Gastrocnemius medialis (tissue), 4 donors: Measurements from ENCODE around the gene PAEP. TPM values are rescaled to one million over a fixed set of nuclear protein-coding genes. Genes with fewer than 3 reads are reported as not detected.

Experiments used
- ATAC-seq, 2 donors: fragments of 150-250 bp; one replicate each; pipeline ENCODE4 v1.9.1; 2016
- DNase-seq, 2 donors: peaks; one replicate each; pipeline ENCODE4 v3.0.0-alpha.2; 2019
- H3K27ac ChIP-seq, 4 donors: fragments of 200-600 bp; sonication (generic); 1 replicate in 1 of 4; 2 replicates in 3 of 4; pipeline ENCODE4 v1.5.1; 2016 to 2018; ENCODE audit warnings: mild to moderate bottlenecking in 2 of 4, moderate library complexity in 1 of 4
- H3K27me3 ChIP-seq, 3 donors: fragments of 200-600 bp; sonication (generic) in 2 of 3; 1 replicate in 1 of 3; 2 replicates in 2 of 3; pipeline versions ENCODE4 v1.5.1 to v1.6.0; 2016 to 2019; ENCODE audit warnings: mild to moderate bottlenecking in 1 of 3, moderate library complexity in 1 of 3
- H3K36me3 ChIP-seq, 2 donors: fragments of 200-600 bp; sonication (generic) in 1 of 2; one replicate each; pipeline ENCODE4 v1.5.1; 2017 to 2018
- H3K4me1 ChIP-seq, 2 donors: fragments of 200-600 bp; sonication (generic) in 1 of 2; one replicate each; pipeline ENCODE4 v1.5.1; 2016 to 2017; ENCODE audit warnings: mild to moderate bottlenecking in 2 of 2
- H3K4me3 ChIP-seq, 4 donors: fragments of 200-600 bp; sonication (generic) in 3 of 4; 1 replicate in 1 of 4; 2 replicates in 3 of 4; pipeline ENCODE4 v1.5.1; 2016 to 2019; ENCODE audit warnings: mild to moderate bottlenecking in 2 of 4
- H3K9me3 ChIP-seq, 3 donors: fragments of 200-600 bp; sonication (generic) in 2 of 3; 1 replicate in 1 of 3; 2 replicates in 2 of 3; pipeline ENCODE4 v1.5.1; 2016 to 2019
- CTCF ChIP-seq, 5 experiments: fragments of 450-650 bp in 3 of 5; fragments of 200-600 bp in 2 of 5; sonication (generic) in 2 of 5; IDR thresholded peaks in 4 of 5; conservative IDR thresholded peaks in 1 of 5; 1 replicate in 4 of 5; 2 replicates in 1 of 5; pipeline ENCODE4 v1.5.1; 2016 to 2019; ENCODE audit warnings: antibody characterized with exemption in 5 of 5, mild to moderate bottlenecking in 3 of 5, moderate library complexity in 3 of 5
- POLR2A ChIP-seq, 2 donors: fragments of 450-650 bp; IDR thresholded peaks; one replicate each; pipeline ENCODE4 v1.6.1; 2017; ENCODE audit warnings: antibody characterized with exemption in 2 of 2, mild to moderate bottlenecking in 2 of 2, moderate library complexity in 2 of 2
- in situ Hi-C, 4 donors: fragments of 200-750 bp; cut with MboI; loops; one replicate each; pipeline versions ENCODE4 v1.15.0 to v1.8.0; 2017; ENCODE audit warnings: low sequenced_read_pairs in 4 of 4
- intact Hi-C: fragments of 100-400 bp; cut with DNase I; formaldehyde crosslinking; loops from one replicate; pipeline ENCODE4 v1.15.1; 2023; ENCODE audit warnings: low total_unique reads
- total RNA-seq, 4 donors: library from RNA; depleted of rRNA; stranded (reverse); fragments of >200 nt; gene quantifications; one replicate each; pipeline versions ENCODE4 v1.1.0 to v1.2.3, GENCODE V29; 2016

PAEP gene
- total RNA-seq, 4 donors from 2014 or later: not detected

DNA sequence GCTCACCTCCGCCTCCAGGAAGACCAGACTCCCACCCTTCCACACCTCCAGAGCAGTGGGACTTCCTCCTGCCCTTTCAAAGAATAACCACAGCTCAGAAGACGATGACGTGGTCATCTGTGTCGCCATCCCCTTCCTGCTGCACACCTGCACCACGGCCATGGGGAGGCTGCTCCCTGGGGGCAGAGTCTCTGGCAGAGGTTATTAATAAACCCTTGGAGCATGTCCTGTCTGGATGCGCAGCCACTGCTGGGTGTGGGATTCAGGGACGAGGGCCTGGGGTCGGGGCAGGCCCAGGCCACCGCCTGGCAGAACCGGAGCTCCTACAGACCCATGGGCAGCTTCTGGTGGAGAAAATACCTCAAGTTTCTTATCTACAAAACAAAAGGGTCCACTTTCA, 5.0 kb downstream of the PAEP start:
- H3K4me1 ChIP-seq: no peaks in the 10 kb centered on the region
- no peaks in the 10 kb centered on the region for H3K36me3 ChIP-seq
- ATAC-seq (no peak), DNase-seq (no peak)
- peaks cover 0 to 12% (median 9%) of the 10 kb centered on the region in 3 donors for H3K27me3 ChIP-seq
- H3K9me3 ChIP-seq: no peaks in the 10 kb centered on the region
- no peak for TF ChIP-seq CTCF (IDR thresholded peaks at IDR 0.05 in 4 of 5, conservative IDR thresholded peaks at IDR 0.05 in 1 of 5)
- TF ChIP-seq POLR2A (IDR thresholded peaks at IDR 0.05): no peak
- intact Hi-C loops: no loop called here
- no peak overlapping the region for H3K27ac ChIP-seq
- no peak overlapping the region for H3K4me3 ChIP-seq
- in situ Hi-C loops: no loop called here

- DNase-seq (no peak), ATAC-seq (no peak)
- no peak overlapping the region for H3K4me3 ChIP-seq
- H3K4me1 ChIP-seq: no peaks in the 10 kb centered on the region
- intact Hi-C loops (no loop called here), in situ Hi-C loops (no loop called here)
- TF ChIP-seq POLR2A (IDR thresholded peaks at IDR 0.05): no peak
- TF ChIP-seq CTCF (IDR thresholded peaks at IDR 0.05 in 4 of 5, conservative IDR thresholded peaks at IDR 0.05 in 1 of 5): no peak
- no peak overlapping the region for H3K27ac ChIP-seq
- H3K27me3 ChIP-seq: peaks cover 0 to 13% (median 9%) of the 10 kb centered on the region in 3 donors
- H3K36me3 ChIP-seq: no peaks in the 10 kb centered on the region
- no peaks in the 10 kb centered on the region for H3K9me3 ChIP-seq
These were observed 5.8 kb downstream of the PAEP start for GRCh38 chr9:135567311-135567710.

- intact Hi-C loops (no loop called here), in situ Hi-C loops (no loop called here)
- DNase-seq (no peak), ATAC-seq (no peak)
- Histone ChIP-seq H3K4me3 (no peak overlapping the region), H3K27me3 (peaks cover 0 to 14% (median 9%) of the 10 kb centered on the region in 3 donors), H3K27ac (no peak overlapping the region), H3K9me3 (no peaks in the 10 kb centered on the region), H3K36me3 (no peaks in the 10 kb centered on the region), H3K4me1 (no peaks in the 10 kb centered on the region)
- no peak for TF ChIP-seq CTCF (IDR thresholded peaks at IDR 0.05 in 4 of 5, conservative IDR thresholded peaks at IDR 0.05 in 1 of 5)
- no peak for TF ChIP-seq POLR2A (IDR thresholded peaks at IDR 0.05)
These were observed 6.5 kb downstream of the PAEP start for GRCh38 chr9:135568026-135568425.

- in situ Hi-C loops (no loop called here), intact Hi-C loops (no loop called here)
- ATAC-seq (no peak), DNase-seq (no peak)
- Histone ChIP-seq H3K4me3 (no peak overlapping the region), H3K36me3 (no peaks in the 10 kb centered on the region), H3K4me1 (no peaks in the 10 kb centered on the region), H3K27ac (no peak overlapping the region), H3K9me3 (no peaks in the 10 kb centered on the region), H3K27me3 (peaks cover 0 to 13% (median 12%) of the 10 kb centered on the region in 3 donors)
- TF ChIP-seq CTCF (IDR thresholded peaks at IDR 0.05 in 4 of 5, conservative IDR thresholded peaks at IDR 0.05 in 1 of 5) (no peak), POLR2A (IDR thresholded peaks at IDR 0.05) (no peak)
These were observed 8.9 kb downstream of the PAEP start for GRCh38 chr9:135570456-135570855.

DNA sequence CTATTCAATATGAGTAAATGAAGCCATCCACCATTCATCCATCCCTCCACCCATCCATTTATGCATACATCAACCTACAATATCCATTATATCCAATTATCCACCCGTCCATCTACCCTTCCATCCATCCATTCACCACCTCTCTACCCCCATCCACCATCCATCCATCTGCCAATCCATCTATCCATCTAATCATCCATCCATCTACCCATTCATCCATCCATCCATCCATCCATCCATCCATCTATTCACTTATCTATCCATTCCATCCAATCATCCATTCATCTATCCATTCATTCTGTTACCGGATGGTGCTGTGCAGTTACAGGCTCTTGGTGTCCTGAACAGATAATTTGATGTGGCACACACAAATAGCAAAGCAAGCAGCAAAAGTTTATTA, 10.7 kb downstream of the PAEP start:
- intact Hi-C loops: no loop called here
- ATAC-seq: no peak
- H3K36me3 ChIP-seq: no peaks in the 10 kb centered on the region
- DNase-seq: no peak
- peaks cover 0 to 8% (median 8%) of the 10 kb centered on the region in 3 donors for H3K27me3 ChIP-seq
- in situ Hi-C loops: no loop called here
- no peaks in the 10 kb centered on the region for H3K4me1 ChIP-seq
- TF ChIP-seq POLR2A (IDR thresholded peaks at IDR 0.05) (no peak), CTCF (IDR thresholded peaks at IDR 0.05 in 4 of 5, conservative IDR thresholded peaks at IDR 0.05 in 1 of 5) (no peak)
- no peaks in the 10 kb centered on the region for H3K9me3 ChIP-seq
- H3K4me3 ChIP-seq: no peak overlapping the region
- no peak overlapping the region for H3K27ac ChIP-seq
